Heart right ventricle (tissue), 16 donors: Measurements from ENCODE around the gene COL23A1. TPM values are rescaled to one million over a fixed set of nuclear protein-coding genes. Genes with fewer than 3 reads are reported as not detected.

Experiments used
- ATAC-seq, 8 donors: fragments of 200-7000 bp; cut with Tn5 transposase; one replicate each; pipeline ENCODE4 v1.9.1; 2020; ENCODE audit warnings: mild to moderate bottlenecking in 8 of 8, moderate library complexity in 8 of 8, moderate number of reproducible peaks in 1 of 8
- DNase-seq, 2 donors: peaks; one replicate each; pipeline ENCODE4 v3.0.0-alpha.2; 2020
- H3K27ac ChIP-seq, 10 donors: fragments of 200-600 bp; sonication (generic) in 2 of 10; one replicate each; pipeline versions ENCODE4 v1.5.0 to v1.8.0; 2020 to 2022; ENCODE audit warnings: mild to moderate bottlenecking in 3 of 10
- H3K27me3 ChIP-seq, 7 donors: fragments of 200-600 bp; one replicate each; pipeline ENCODE4 v1.8.0; 2021 to 2022; ENCODE audit warnings: mild to moderate bottlenecking in 2 of 7
- H3K36me3 ChIP-seq, 9 donors: fragments of 200-600 bp; sonication (generic) in 1 of 9; one replicate each; pipeline versions ENCODE4 v1.5.0 to v1.8.0; 2020 to 2022; ENCODE audit warnings: mild to moderate bottlenecking in 2 of 9
- H3K4me1 ChIP-seq, 9 donors: fragments of 200-600 bp; sonication (generic) in 1 of 9; one replicate each; pipeline versions ENCODE4 v1.5.0 to v1.8.0; 2020 to 2022; ENCODE audit warnings: mild to moderate bottlenecking in 4 of 9
- H3K4me3 ChIP-seq, 10 donors: fragments of 200-600 bp; sonication (generic) in 2 of 10; one replicate each; pipeline versions ENCODE4 v1.5.0 to v1.8.0; 2020 to 2022; ENCODE audit warnings: mild to moderate bottlenecking in 7 of 10, moderate library complexity in 2 of 10
- H3K9me3 ChIP-seq, 11 donors: fragments of 200-600 bp in 10 of 11; sonication (generic) in 2 of 11; one replicate each; pipeline versions ENCODE4 v1.5.0 to v1.8.0; 2013 to 2022; ENCODE audit warnings: mild to moderate bottlenecking in 2 of 11, control low read depth in 1 of 11, moderate library complexity in 1 of 11
- WGBS, 2 donors: extraction: QIAGEN DNeasy Blood & Tissue Kit; methylation state at CpG; one replicate each; pipeline ENCODE4 v1.1.7; 2013; ENCODE audit warnings: inconsistent platforms in 1 of 2; 5-methylcytosine and 5-hydroxymethylcytosine counted together
- intact Hi-C, 10 donors: fragments of 100-400 bp; cut with DNase I; formaldehyde crosslinking; loops; one replicate each; pipeline versions ENCODE4 v1.11.1 to v1.14.2; 2022
- polyA plus RNA-seq, 2 donors: library from polyadenylated mRNA; stranded (reverse); fragments of 200-250 nt; gene quantifications; one replicate each; pipeline ENCODE4 v1.2.3, GENCODE V29; 2013
- total RNA-seq, 10 donors: library from RNA; stranded (reverse); fragmentation: NEBNext Ultra II Directional in 3 of 10; extraction: Animal tissue kit (Norgen Biotek cat#: 25700) in 3 of 10; gene quantifications; one replicate each; pipeline versions ENCODE4 v1.2.1 to v1.2.4, GENCODE V29; 2021 to 2023
- TF ChIP-seq, protein P1 (sequence below), 9 donors: fragments of 200-600 bp; sonication (generic) in 2 of 9; IDR thresholded peaks; one replicate each; pipeline versions ENCODE4 v1.5.0 to v1.8.0; 2021 to 2022; ENCODE audit warnings: antibody characterized with exemption in 9 of 9, mild to moderate bottlenecking in 5 of 9, moderate library complexity in 1 of 9
- donor health status: Arrhythmogenic right ventricular cardiomyopathy.
- donor health status: ischemic (EF 13 %, LVEDD 7.1; RV severe dilation, severe dysfunction).
- donor health status: healthy with polysubstance abuse.
- donor health status: DM: no; HTN: yes; CAD: no.
- donor health status: DM: no; HTN: no; CAD: no.
- donor health status: ischemic (EF 25% LVEDD 6.9; RV normal size, moderate dysfunction).
- donor health status: ischemic (EF 25% LVEDD 5.7; RV mildly dilated, moderate dysfunction).
- donor health status: healthy.
- donor health status: DM: yes; HTN: yes; CAD: no.
- donor health status: Ischemic cardiomyopathy.
- donor health status: ischemic (EF 35%, LVEDD 5.7; RV mildly dilated, moderate dysfunction).
- donor health status: nonischemic (EF 11% LVEDD 7.7; RV severe dilation, severe dysfunction).
- donor health status: DM: yes; HTN: yes; CAD: no.
- donor health status: PGD.
- donor health status: ischemic (EF 29% LVEDD 5.4; RV normal size, mild dysfunction).
- donor health status: nonischemic (EF 23%, LVEDD 6.1; RV moderate dilation, normal function).

Gene COL23A1
- total and polyA plus RNA-seq, 12 donors: 8.9 to 29.0 (median 16.2) TPM

DNA sequence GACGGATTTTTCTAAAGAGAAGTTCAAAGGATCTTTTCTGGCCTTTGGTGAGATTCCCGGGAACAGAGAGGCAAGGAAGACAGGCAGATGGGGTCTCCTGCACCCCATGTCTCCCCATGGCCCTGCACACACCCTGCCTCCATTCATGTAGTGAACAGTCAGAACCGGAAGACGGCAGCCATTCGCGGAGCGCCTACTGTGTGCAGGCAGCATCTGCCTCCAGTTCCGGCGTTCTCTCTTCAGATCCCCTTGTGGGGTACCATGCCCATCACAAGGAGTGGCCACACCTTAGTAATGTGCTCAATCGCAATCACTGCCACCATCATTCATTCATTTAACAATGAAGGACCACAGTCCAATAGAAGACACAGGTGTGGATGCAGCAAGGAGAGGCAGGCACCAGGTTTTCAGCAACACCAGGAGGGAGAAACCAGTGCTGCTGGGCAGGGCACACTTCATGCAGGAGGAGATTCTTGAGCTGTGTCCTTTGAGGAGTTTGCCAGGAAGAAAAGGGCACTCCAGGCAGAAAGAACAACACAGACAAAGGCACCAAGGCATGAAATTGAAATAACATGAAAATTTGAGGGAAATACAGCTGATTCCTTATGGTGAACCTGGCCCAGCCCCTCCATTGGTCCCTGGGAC lies 186.1 kb downstream of the COL23A1 start:
- Histone ChIP-seq H3K4me1 (no peaks in the 10 kb centered on the region), H3K36me3 (no peaks in the 10 kb centered on the region), H3K27me3 (peaks cover 0 to 12% (median 0%) of the 10 kb centered on the region in 7 donors), H3K27ac (no peak overlapping the region), H3K9me3 (peaks cover 0 to 21% (median 0%) of the 10 kb centered on the region in 11 donors), H3K4me3 (no peak overlapping the region)
- DNase-seq (no peak), ATAC-seq (no peak)
- 96% methylated on average over 10 of the region's 10 CpGs for WGBS, 2 donors
- TF ChIP-seq, protein P1, sequence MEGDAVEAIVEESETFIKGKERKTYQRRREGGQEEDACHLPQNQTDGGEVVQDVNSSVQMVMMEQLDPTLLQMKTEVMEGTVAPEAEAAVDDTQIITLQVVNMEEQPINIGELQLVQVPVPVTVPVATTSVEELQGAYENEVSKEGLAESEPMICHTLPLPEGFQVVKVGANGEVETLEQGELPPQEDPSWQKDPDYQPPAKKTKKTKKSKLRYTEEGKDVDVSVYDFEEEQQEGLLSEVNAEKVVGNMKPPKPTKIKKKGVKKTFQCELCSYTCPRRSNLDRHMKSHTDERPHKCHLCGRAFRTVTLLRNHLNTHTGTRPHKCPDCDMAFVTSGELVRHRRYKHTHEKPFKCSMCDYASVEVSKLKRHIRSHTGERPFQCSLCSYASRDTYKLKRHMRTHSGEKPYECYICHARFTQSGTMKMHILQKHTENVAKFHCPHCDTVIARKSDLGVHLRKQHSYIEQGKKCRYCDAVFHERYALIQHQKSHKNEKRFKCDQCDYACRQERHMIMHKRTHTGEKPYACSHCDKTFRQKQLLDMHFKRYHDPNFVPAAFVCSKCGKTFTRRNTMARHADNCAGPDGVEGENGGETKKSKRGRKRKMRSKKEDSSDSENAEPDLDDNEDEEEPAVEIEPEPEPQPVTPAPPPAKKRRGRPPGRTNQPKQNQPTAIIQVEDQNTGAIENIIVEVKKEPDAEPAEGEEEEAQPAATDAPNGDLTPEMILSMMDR (IDR thresholded peaks at IDR 0.05): no peak
- intact Hi-C loops: no loop called here

DNA sequence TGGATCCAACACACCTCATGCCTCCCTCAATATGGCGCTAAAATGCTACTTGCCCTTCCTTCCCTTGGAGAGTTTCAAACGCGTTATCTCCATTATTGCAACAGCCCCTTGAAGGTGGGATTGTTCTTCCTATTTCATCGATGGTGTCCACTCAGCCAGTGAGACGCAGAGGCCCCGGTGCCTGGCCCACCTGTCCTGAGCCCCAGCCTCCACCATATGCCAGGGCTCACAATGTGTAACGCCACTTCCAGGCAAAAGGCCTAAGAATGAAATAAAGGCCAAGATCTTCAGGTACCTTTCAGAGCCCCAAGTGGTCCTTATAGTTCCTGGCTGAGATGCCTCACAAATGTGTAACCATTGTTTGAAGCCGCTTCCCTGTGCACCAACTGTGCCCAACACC lies 186.8 kb downstream of the COL23A1 start:
- TF ChIP-seq, protein P1 (IDR thresholded peaks at IDR 0.05): no peak
- ATAC-seq: no peak

DNA sequence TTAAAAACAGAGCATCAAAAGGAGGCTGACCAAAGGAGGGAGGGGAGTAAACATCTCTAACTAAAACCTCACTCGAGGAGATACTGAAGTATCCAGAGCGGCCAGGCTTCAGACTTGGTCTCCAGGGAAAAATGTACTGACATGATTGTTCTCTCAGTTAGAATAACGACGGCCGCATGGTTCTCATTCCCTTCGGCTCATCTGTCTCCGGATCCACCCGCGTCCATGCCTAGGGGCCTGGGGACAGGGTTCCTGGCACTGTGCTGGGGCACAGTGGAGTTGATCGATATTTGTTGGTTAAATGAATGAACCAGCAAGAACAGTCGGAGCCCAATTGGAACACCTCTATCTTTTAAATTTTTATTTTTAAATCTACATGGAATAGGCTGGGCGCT lies 190.5 kb downstream of the COL23A1 start:
- WGBS, 2 donors: 70 to 72% methylated on average over 12 of the region's 12 CpGs
- H3K9me3 ChIP-seq: no peaks in the 10 kb centered on the region
- TF ChIP-seq, protein P1 (IDR thresholded peaks at IDR 0.05): no peak
- peaks cover 0 to 5% (median 0%) of the 10 kb centered on the region in 9 donors for H3K4me1 ChIP-seq
- peaks cover 0 to 19% (median 0%) of the 10 kb centered on the region in 7 donors for H3K27me3 ChIP-seq
- no peak overlapping the region for H3K27ac ChIP-seq
- no peak for DNase-seq
- H3K36me3 ChIP-seq: no peaks in the 10 kb centered on the region
- no peak overlapping the region for H3K4me3 ChIP-seq
- intact Hi-C loops: no loop called here
- no peak for ATAC-seq

More for the DNA sequence above, 186.8 kb downstream of the COL23A1 start:
- WGBS, 2 donors: 94 to 95% methylated on average over 8 of the region's 8 CpGs
- Histone ChIP-seq H3K9me3 (peaks cover 0 to 20% (median 0%) of the 10 kb centered on the region in 11 donors), H3K4me3 (no peak overlapping the region), H3K36me3 (no peaks in the 10 kb centered on the region), H3K27ac (no peak overlapping the region), H3K27me3 (peaks cover 0 to 15% (median 0%) of the 10 kb centered on the region in 7 donors), H3K4me1 (no peaks in the 10 kb centered on the region)
- no peak for DNase-seq
- intact Hi-C loops: no loop called here

DNA sequence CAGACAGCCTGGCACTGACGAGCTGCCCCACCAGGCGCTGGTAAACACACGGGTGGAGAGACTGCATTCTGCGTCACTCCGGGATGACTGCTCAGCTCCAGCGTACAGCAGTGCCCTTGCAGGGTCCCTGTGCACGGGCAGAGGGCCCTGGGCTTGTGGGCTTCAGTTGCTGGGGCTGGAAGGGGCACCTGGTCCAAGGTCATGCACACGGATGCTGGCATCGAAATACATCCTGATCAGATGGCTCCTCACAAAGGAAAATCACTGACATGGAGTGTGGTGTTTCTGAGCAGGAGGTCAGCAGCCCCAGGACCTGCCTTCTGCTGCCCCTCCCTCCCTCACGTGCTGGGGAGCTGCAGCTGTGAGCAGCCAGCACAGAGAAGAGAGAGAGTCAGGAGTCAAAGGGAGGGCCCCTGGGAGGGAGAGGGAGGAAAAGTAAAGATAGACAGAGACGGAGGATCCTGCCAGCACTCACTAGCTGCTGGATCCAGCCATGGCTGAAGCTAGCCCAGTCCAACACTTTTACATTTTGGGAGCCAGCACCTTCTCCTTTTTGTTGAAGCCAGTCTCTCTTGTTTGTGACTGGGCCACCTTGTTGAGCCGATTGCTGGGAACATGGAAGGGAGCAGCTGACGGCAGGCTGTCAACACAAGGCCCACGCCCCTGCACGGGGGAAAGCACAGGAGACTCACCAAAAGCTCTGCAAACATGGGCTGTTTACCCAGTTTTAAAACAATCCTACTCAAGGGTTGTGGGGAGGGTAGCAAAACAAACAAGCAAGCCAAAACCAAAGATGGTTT lies 191.1 kb downstream of the COL23A1 start:
- H3K36me3 ChIP-seq: no peaks in the 10 kb centered on the region
- TF ChIP-seq, protein P1 (IDR thresholded peaks at IDR 0.05): no peak
- WGBS, 2 donors: 62 to 64% methylated on average over 15 of the region's 15 CpGs
- no peak overlapping the region for H3K27ac ChIP-seq
- H3K4me3 ChIP-seq: no peak overlapping the region
- ATAC-seq (peak in 2 of 8 donors; percentile 20 to 36), DNase-seq (no peak)
- intact Hi-C loops: no loop called here
- H3K27me3 ChIP-seq: peaks cover 0 to 19% (median 0%) of the 10 kb centered on the region in 7 donors
- H3K4me1 ChIP-seq: peaks cover 0 to 5% (median 0%) of the 10 kb centered on the region in 9 donors
- no peaks in the 10 kb centered on the region for H3K9me3 ChIP-seq
